ENCODE data around the gene EIF4E3.

EIF4E3 gene

DNA sequence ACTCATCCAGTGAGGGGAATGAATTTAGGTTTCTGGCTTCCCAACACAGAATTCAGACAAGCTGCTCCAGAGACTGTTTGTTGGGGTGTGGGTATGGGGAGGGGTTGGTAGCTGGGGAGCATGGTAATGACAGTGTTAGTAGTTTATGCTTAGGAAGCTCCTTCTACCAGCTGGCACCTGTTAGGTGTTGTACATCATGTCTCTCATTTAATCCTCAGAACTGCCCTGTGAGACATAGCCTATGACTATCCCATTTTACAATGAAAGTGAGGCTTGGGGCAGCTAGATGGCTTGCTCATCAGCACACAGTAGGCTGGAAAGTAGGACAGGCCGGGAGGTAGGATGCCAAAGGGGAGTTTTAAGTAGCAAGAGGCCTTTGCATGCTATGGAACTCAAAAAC is 2.5 kb downstream of the EIF4E3 start:
- no peak for DNase-seq

DNA sequence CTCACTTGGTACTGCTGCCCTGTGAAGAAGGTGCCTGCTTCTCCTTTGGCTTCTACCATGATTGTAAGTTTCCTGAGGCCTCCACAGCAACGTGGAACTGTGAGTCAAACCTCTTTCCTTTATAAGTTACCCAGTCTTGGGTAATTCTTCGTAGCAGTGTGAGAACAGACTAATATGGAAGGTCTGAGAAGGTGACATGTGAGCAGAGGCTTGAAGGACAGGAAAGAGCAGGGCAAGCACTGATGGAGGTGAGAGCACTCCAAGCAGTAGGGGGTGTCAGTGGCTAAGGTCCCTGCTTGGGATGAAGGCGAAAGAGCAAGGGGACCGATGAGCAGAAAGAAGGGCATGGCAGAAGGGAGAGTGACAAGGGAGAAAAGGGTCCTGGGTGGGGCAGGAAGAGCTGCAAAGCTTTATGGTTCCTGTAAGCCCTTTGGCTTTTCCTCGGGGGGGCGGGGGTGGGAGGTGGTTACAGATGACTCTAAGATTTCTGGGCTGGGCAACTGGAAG is 3.5 kb downstream of the EIF4E3 start:
- no peak for DNase-seq

DNA sequence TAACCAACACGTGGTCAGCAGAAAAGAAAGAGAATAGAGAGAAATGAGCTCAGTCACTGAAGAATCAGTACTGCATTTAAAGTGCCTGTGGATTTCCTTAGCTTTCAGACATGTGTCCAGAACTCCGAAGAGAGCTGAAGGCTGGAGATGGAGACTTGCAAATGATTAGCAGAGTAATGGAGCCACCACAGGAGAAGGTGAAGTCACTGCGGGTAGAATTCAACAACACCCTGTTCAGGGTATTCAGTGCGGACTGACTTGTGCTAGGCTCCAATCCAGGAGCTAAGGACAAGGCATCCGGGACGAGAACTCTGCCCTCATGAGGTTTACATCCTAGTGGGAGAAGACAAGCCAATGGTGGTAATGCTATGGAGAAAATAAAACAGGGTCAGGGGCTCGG is 4.2 kb downstream of the EIF4E3 start:
- no peak for DNase-seq

GRCh38 chr3:71718072-71718471 is 7.1 kb downstream of the EIF4E3 start:
- no peak for DNase-seq

DNA sequence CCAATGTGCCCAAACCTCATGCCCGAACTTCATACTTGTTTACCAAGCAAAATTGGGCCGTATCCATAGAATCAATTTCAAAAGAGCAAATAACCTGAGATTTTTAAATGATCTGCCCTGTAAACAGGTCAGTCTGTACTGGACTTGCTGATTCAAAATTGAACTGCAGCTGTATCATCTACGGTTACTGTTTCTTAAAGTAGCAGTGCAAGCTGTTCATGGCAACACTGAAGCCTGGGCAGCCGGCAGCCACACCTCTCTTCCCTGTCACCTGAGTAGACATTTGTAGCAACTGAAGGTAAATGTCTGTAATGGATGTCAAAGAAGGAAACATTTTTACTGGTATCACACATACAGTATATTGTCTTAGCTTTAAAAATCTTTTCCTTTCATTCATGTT is 10.6 kb downstream of the EIF4E3 start:
- DNase-seq: no peak

- DNase-seq: peak; percentile 86
These were observed 12.2 kb downstream of the EIF4E3 start for GRCh38 chr3:71713041-71713440.

GRCh38 chr3:71710906-71711494 is 14.2 kb downstream of the EIF4E3 start:
- DNase-seq: peak; percentile 66

- peak; percentile 53 for DNase-seq
These were observed 15.2 kb downstream of the EIF4E3 start for GRCh38 chr3:71709908-71710511.

DNA sequence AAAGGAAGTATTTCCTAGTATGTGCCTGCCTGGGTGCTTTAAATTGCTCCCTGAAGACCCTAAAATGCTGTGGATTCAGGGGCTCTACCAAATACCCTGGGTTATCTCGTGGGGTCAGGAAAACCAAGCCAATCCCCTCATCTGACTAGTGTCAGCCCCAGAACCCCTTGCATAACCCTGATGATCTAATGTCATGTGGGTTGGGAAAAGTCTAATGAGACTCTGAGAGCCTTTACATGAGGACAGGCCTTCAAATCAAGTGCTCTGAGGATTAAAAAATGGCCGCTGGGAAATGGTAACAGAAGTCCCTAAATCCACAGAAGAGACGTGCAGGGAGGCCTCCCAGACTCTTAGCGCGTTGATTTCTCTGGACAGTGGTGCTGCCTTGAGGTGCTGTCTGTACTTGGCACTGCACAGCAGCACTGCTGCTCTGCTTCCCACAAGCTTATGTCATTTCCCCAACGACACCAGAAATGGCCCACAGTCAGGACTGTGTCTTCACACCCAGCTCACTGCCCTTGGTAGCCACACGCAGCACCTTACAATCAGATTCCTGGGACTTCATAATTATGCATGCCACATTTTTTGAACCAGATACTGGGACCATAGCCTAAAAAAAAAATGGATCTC is 16.6 kb downstream of the EIF4E3 start:
- no peak for DNase-seq

GRCh38 chr3:71707595-71707994 is 17.6 kb downstream of the EIF4E3 start:
- no peak for DNase-seq

DNA sequence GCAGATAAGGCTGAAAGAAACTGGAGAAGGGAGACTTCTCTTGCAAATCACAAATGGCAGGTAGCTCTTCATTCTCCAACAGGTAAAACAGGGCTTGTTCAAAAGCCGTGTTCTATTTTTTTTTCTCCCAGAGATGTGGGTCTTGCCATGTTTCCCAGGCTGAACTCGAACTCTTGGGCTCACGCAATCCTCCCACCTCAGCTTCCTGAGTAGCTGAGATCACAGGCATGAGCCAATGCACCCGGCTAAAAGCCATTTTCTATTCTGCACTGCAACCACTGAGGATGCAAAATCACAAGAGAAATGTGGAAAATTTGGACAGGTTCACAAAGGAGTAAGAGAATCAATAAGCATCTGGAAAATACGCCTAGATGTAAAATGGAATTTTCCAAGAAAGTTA is 19.5 kb downstream of the EIF4E3 start:
- DNase-seq: no peak

DNA sequence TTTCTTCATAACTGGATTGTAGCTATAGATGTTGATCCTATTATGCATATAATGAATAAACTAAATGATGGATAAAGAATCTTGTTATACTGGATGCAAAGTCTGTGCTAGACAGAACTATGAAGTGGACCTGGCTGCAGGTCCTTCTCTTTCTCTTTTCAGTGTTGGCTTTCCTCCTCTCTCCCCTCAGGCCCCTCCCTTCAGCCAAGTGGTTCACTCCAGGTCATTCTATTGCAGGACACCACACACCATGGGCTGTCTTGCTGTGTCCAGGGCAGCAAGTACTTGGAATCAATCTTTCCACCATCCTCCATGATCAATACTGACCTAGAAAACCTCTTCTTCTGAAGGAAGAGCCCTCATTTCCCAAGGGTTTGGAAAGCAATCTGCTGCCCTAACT is 20.3 kb downstream of the EIF4E3 start:
- DNase-seq: no peak

GRCh38 chr3:71703797-71704196 is 21.4 kb downstream of the EIF4E3 start:
- DNase-seq: no peak

DNA sequence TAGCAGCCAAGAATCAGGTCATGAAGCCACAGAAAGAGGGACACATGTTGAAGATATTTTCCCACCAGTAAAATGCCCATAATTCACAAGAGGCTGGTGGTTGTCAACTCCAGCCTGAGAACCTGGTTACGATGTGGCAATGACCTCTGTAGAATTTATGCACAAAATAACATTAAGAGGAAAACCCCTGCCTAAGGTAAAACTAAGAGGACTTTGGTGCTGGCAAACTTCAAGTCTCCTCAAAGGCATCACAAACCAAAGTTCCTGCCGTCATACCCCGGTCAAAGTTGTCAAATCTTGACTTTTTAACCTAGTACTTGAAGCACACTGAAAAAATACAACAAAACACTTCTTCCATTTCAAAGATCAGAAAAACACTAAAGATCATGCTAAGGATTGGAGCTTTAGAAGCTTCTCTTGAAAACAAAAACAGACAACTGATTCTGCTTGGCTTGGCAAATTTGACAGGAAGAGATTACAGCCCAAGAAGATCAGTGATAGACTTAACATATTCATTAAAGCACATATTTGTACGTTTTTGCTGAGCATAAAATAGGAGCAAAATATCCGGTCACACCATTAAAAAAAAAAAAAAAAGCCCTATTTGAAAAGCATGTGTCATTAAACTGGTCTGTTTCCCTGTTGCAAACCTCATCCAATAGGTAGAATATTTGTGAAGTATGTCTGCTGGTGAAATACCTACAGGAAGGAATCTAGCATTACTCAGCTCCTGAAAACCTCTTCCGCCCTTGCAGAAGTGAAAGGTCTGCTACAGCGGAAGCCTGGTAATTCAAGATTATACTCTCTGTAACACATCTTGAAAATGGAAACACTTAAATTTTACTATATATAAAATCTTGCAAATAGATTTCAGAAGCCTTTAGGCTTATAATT is 22.8 kb downstream of the EIF4E3 start:
- DNase-seq: no peak

DNA sequence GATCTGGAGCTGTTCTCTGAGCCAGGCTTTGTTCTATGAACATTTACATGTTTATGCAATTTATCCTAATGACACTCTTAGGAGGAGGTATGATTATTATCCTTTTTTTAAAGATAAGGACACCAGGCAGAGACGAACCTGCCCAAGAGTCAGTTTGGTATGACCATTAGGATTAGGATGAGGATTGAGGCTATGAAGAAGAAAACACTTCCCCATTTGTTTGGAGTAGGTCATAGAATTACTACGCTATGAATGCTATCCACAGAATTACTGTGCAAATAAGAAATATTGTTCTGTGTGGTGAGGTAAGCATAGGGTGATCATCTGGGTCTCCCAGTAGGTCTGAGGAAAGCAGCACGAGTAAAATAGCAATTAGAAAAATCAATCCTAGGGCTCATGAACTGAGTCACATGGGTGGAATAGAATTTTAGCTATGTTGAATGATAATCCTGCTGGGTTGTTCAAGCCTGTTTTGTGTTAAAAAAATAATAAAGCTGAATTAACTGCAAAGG is 23.9 kb downstream of the EIF4E3 start:
- DNase-seq: no peak

GRCh38 chr3:71695000-71695482 is 30.2 kb downstream of the EIF4E3 start:
- DNase-seq: no peak

DNA sequence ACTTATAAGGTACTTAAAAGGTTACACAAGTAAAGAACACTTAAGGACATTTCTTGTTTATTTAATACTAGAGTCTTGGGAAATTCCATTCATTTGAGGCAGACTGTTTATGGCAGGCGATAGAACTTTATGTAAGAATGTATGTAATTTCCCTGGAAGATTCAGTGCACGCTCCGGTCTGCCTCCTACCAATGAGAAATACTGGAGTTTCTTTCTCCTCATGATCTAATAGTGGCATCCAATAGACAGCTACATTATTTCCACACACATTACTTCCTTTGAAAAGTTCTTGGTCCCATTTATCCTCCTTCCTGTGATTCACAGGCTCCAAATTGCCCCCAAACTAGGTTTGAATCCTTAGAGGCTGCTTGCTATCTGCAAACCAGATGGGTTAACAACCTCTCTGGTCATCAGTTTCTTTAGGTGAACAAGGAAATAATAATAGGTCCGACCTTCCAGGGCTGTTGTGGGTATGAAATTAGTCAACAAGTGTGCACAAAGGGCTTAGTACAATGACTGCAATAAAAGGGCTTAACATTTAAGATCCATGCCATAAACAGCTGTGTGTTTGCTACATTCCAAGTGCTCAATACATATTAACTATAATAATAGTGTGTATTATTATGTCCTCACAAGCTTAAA is 30.7 kb downstream of the EIF4E3 start:
- no peak for DNase-seq

DNA sequence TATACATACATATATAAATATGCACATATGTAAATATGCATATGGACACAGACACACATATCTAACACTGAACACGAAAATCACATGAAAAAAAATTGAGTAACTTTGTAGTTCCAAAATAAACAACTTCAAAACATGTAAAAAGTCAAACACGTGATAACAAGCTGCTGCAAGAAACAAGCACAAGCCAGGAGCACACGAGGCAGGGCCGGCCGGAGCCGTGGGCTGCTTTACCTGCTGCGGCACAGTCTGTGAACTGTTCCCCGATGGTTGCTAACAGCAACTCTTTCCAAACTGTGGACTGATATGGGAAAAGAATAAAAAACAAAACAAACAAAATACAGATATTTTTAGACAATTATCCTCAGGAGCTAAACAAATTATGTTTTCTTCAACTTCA is 31.6 kb downstream of the EIF4E3 start:
- no peak for DNase-seq

GRCh38 chr3:71692139-71692538 is 33.1 kb downstream of the EIF4E3 start:
- DNase-seq: no peak

GRCh38 chr3:71690341-71690841 is 34.8 kb downstream of the EIF4E3 start:
- DNase-seq: no peak

DNA sequence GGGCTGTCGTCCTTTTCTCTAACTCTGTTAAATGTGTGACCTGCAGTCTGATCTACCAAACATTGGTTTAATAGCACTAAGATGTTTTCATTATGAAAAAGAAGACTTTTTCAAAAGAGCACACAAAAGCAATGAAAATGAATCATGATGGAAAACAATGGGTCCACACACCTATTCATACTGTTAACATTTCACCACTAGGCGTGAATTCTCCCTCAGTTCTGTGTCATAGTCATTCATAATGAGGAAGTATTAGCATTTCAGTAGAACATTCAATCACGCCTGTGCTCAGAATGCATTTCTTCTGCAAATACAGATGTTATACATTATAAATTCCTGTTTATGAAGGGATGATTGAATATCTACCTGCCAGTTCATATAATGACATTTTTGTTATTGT is 35.9 kb downstream of the EIF4E3 start:
- DNase-seq: no peak

DNA sequence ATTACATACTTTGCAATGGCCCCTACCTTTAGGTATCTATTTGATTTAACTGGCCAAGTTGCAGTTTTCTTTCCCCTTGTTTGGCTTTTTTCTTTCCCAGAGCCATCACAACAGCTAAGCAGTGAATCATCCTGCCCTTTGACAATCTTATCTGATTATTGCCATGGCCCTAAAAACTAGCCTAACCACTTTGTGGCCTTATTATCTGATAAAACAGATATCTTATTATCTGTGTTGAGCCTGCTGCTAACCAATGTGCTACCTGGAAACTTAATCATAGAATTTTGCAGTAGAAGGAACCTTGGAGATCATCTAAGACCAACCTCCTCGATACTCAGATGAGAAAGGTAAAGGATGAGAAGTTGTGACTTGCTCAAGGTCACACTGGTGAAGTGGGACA is 37.1 kb downstream of the EIF4E3 start:
- DNase-seq: no peak
